Mucosa of gallbladder (tissue), 1 donor: ENCODE results near the gene HDAC1. TPM values are rescaled to one million over a fixed set of nuclear protein-coding genes. Genes with fewer than 3 reads are reported as not detected.
A peak's percentile ranks its signal among the peaks of the same experiment; 100 is the strongest.
"Not testable (repeated sequence)": the region's sequence is repeated elsewhere in the genome, so short reads cannot be mapped to it uniquely, and the experiment has no call there.

Experiments used
- DNase-seq: peaks from one replicate; pipeline ENCODE4 v3.0.0-alpha.2; 2020; ENCODE audit warnings: low spot score
- total RNA-seq: library from RNA; stranded (reverse); gene quantifications from one replicate; pipeline ENCODE4 v1.2.1, GENCODE V29; 2021
- donor health status: DM: no; HTN: no; CAD: no.

The HDAC1 gene
- total RNA-seq, 1 donor from 2014 or later: 166 TPM

- DNase-seq: no peak
Observed at GRCh38 chr1:32274646-32275340, 17.1 kb upstream of the HDAC1 start.

DNA sequence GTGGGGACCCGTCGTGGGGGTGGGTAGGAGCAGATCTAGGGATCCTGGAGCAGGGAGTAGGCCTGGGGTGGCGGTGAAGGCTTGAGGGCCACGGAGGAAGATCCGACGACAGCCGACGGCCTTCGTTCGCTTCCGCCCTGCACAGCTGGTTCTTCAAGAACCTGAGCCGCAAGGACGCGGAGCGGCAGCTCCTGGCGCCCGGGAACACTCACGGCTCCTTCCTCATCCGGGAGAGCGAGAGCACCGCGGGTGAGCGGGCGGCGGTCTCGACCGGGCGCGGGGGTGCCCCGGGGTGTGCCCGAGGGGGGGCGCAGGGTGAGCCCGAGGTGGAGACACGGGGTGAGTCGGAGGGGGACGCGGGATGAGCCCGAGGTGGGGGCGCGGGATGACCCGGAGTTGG is 16.5 kb upstream of the HDAC1 start:
- DNase-seq: no peak

GRCh38 chr1:32276032-32276782 is 15.7 kb upstream of the HDAC1 start:
- no peak for DNase-seq

DNA sequence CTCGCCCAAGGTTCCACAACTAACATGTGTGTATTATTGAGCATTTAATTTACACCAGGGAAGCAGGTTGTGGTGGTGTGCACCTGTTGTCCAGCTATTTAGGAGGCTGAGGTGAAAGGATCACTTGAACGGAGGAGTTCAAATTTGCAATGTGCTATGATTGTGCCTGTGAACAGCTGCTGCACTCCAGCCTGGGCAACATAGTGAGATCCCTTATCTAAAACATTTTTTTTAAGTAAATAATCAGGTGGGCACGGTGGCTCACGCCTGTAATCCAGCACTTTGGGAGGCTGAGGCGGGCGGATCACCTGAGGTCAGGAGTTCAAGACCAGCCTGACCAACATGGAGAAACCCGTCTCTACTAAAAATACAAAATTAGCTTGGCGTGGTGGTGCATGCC is 7.1 kb upstream of the HDAC1 start:
- DNase-seq: not testable (repeated sequence)

- no peak for DNase-seq
Observed at GRCh38 chr1:32285658-32286057, 6.2 kb upstream of the HDAC1 start.

GRCh38 chr1:32286763-32287162 is 5.1 kb upstream of the HDAC1 start:
- DNase-seq: no peak

DNA sequence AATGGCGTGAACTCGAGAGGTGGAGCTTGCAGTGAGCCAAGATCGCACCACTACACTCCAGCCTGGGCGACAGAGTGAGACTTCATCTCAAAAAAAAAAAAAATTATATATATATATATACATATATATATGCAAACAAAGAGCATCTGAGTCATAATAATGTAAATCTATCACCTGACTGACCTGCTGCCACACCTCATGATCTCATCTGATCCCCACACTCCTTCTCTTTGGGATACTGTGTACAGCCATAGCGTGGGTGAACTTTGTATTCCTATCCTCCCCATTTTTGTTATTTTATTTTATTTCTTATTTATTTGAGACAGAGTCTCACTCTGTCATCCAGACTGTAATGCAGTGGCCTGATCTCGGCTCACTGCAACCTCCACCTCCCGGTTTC is 2.6 kb upstream of the HDAC1 start:
- no peak for DNase-seq

- DNase-seq: no peak
Observed at GRCh38 chr1:32291145-32291707, 657 bp upstream of the HDAC1 start.

DNA sequence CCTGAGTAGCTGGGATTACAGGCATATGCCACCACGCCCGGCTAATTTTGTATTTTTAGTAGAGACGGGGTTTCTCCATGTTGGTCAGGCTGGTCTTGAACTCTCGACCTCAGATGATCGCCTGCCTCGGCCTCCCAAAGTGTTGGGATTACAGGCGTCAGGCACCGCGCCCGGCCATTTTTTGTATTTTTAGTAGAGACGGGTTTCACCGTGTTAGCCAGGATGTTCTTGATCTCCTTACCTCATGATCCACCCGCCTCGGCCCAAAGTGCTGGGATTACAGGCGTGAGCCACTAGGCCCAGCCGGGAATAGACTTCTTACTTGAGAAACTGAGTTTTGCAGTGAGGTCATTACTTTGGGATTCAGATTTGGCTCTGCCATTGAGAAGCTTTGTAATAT is 6.3 kb downstream of the HDAC1 start:
- DNase-seq: not testable (repeated sequence)

- DNase-seq: no peak
Observed at GRCh38 chr1:32299327-32299726, 7.4 kb downstream of the HDAC1 start.

DNA sequence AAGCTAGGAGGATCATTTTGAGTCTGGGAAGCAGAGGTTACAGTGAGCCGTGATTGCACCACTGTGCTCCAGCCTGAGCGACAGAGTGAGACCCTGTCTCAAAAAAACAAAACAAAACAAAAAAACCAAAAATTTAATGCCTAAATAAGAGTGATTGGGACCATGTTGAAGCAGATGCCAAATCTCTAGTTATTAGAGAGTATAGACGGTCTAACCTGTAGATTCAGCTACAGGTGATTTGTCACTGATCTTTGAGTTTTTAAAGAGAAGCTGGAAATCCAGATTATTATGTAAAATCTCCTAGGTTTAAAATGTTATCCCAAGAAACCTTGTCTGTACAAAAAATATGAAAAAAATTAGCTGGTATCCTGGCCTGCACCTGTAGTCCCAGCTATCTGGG is 11.5 kb downstream of the HDAC1 start:
- DNase-seq: no peak

DNA sequence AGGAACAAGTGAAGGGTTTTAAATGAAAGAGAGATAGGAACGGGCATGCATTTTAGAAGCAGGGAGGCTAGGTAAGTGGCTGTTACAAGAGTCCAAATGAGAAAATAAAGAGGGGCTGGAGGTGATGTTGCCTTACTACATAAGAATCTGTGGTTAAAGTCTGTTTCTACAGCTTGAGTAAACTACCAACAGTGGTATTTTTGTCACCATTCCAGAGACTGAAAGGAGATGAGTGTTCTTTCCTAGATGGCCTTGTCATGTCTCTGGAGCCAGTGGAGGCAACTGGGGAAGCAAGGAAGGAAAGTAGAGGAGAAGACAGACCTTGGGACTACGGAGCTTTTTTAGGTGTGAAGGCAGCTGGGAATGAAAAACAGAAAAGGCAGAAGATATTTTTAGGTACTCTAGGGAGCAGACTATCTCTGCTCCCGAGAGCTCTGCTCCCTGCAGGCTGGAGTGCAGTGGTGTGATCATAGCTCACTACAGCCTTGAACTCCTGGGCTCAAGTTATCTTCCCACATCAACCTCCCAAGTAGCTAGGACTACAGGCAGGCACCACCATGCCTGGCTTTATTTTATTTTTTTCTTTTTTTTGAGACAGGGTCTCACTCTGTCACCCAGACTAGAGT is 12.2 kb downstream of the HDAC1 start:
- DNase-seq: no peak

DNA sequence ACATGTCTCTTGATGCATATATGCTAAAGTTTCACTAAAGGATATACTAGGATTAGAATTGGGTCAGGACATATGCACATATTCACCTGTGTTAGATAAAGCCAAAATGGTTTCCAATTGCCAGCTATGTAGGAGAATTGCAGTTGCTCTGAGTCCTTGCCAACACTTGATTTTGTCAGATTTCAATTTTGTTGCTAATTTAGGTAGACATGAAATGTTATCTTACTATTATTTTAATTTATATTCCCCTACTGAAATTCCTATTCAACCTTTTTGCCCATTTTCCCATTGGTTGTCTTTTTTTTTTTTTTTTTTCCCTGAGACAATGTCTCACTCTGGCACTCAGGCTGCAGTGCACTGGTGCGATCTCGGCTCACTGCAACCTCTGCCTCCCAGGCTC is 13.4 kb downstream of the HDAC1 start:
- DNase-seq: no peak

- DNase-seq: no peak
Observed at GRCh38 chr1:32307324-32307723, 15.4 kb downstream of the HDAC1 start.

DNA sequence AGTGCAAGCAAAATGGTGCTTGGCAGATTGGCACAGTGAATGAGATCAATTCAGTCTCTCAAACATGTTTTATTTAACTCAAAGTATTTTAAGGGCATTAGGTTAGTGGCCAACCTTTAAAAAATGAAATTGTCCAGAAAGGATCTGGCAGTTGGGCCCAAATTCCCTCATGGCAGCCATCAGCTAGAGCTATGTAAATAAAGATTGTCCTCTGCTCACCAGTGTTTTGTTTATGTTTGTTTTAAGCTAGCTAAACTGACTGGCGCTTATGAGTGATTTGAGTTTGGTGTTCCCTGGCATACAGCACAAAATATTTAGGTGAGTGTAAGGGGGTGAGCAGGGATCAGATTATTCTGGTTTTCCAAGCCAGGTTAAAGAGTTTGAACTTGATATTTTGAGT is 18.1 kb downstream of the HDAC1 start:
- DNase-seq: no peak

DNA sequence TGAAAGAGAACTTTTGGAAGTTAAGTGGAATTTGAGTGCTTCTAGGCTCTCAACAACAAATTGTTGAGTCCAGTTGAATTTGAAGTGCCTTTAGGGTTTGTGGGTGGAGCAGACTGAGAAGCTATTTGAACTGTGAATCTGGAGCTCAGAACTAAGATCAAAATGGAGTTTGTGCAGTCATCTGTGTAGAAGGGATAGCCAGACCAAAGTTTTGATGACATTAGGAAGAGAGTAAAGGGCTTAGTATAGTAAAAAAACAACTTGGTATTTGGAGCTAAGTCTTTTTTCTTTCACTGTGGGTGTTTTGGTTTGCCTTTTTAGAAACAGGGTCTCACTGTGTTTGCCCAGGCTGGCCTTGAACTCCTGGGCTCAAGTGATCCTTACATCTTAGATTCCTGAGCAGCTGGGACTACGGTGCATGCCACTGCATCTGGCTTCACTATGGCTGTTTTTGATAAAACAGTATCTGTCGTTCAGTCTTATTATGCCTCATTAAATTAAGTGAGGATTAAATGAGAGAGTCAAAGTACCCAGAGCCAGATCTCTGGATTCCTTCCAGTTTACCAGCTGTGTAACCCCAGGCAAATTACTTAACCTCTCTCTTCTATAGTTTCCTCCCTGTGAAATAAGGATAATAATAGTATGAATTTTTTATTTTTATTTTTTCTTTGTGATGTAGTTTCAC is 20.0 kb downstream of the HDAC1 start:
- no peak for DNase-seq

DNA sequence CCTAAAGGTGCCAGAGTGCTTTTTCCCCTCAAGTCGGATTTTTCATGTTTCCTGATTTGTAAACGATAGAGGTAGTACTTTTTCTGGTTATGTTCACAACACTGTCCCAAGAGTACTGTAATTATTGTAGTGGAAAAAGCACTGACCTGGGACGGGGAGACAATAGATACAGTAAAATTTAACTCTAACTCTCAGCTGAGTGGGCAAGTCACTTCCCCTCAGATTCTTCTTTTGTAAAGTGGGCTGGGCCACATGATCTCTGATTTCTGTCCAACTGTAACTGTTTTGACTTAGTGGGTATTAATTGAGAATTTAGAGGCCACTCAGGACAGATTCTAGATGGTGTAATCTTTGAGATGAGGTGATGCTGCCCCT is 25.0 kb downstream of the HDAC1 start:
- no peak for DNase-seq

DNA sequence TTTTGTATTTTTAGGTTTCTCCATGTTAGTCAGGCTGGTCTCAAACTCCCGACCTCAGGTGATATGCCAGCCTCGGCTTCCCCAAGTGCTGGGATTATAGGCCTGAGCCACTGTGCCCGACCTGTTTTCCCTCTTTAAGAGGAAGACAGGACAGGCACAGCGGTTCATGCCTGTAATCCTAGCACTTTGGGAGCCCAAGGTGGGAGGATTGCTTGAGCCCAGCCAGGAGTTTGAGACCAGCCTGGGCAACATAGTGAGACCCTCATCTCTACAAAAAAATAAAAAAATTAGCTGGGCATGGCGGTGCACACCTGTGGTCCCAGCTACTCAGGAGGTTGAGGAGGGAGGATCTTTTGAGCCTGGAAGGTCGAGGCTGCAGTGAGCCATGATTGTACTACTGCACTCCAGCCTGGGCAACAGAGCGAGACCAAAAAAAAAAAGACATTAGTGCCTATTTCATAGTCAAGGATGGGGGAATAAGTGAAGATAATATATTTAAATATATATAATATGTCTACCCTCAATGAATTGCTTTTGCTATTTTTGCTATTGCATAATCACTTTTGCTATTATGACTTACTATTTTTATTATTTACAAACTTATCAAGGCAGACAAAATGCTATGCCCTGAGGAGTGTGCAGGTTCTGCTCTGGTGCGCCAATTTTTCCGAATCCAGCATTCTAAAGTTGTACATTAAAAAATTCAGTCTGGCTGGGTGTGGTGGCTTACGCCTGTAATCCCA is 26.4 kb downstream of the HDAC1 start:
- DNase-seq: no peak

DNA sequence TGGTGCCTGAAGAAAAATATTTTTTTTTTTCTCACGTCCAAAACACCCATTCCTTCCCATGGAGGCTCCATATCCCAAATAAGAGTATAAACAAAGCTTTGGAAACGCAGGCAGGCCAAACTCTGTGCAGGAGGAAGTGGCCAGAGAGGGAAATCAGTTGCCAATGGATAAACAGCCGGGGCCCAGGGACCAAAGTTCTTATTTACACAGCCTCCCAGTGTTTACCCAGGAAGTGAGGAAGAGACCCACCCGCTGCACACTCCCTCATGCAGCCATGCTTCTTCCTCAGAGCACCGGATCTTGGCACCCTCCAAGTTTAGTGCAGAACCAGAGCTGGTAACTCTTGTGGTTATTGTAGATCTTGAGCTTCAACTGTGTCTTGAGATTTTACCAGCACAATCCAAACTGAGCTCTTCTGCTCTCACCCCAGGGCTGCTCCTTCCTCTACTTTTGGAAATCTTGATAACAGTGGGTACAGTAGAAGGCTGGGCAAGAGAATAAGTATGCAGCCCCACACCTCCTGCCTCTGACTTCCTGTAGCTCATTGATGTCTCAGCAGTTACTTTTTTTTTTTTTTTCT is 29.9 kb downstream of the HDAC1 start:
- peak; percentile 87 for DNase-seq

- no peak for DNase-seq
Observed at GRCh38 chr1:32327204-32327603, 35.3 kb downstream of the HDAC1 start.

DNA sequence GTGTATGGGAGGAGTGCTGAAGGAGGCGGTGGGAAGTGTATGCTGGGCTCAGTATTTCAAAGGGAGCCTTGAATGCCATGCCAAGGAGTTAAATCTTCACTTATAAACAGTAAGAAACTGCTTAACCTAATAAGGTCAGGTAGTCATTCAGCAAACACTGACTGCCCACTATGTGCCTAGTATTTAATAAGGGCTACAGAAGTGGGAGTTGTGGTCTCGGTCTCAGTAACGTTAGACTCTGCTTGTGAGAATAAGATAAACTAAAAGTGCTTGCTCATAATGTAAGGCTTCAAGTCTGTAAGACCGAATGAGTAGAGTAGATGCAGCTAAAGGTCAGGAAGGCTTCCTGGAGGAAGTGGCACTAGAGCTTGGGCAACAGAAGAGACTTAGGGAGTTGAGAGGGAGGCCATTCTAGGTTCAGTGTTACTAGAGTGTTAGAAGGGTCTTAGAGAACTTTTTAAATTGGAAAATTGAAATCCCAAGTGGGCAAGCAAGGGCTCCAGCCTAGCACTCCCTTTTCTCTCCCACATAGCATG is 38.1 kb downstream of the HDAC1 start:
- DNase-seq: no peak
